NCI-H524 treated with DMSO at 0.1 percent for 48 hours (cell line): ENCODE results near the gene OPCML.

ENCODE experiments used
- DNase-seq: peaks from one replicate; lab custom pipeline; 2025; lab: John Stamatoyannopoulos, UW

OPCML gene

DNA sequence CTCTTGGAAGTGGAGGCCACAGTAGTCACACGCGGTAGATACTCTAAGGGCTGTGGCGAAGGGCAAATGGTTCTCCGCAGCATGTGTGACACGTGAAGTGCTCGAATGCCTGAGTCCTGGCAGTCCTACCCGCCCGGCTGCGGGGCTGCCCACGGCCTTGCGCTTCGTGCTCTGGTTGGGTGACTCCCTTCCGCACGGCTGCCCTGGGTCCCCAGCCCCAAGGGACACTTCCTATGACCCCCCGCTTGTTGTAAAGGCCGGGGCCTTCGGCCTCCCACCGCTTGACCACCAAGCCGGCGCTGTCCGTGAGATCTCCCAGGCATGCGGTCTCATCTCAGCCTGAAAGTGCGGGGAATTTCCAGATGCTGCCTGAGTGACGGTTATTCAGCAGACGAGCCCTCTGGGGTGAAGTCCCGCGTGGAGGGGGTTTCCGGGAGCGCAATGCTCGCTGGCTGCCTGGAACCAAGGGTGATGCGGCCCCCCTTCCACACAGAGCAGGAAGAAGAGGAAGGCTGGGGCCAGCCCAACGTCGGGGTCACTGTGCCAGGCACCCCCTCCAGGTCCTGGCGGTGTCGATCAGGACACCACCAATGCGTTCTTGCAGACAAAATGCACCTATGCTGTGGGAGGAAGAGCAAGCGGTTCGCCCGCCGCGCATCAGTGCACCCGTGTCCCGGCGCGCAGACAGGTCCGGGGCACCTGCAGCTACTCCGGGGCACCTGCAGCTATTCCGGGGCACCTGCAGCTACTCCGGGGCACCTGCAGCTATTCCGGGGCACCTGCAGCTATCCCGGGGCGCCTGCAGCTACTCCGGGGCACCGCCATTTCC is 171.2 kb downstream of the OPCML start:
- no peak for DNase-seq

DNA sequence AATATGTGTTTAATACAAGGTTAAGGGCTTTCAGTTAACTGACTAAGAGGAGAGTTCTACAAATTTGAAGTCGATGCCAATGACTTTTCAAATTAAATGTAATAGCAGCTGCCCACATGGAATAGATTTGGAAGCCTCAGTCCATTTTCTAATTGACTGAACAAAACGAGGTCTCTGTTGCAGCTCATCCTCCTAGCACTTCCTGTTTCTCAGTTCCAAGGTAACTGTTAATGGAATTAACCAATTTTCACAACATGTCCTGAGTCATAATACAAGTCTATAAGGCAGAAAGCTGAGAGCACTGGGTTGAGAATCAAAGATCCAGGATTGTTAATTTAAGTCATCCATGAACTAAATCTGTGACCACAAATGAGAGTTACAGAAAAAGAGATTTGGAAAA is 177.2 kb downstream of the OPCML start:
- no peak for DNase-seq

DNA sequence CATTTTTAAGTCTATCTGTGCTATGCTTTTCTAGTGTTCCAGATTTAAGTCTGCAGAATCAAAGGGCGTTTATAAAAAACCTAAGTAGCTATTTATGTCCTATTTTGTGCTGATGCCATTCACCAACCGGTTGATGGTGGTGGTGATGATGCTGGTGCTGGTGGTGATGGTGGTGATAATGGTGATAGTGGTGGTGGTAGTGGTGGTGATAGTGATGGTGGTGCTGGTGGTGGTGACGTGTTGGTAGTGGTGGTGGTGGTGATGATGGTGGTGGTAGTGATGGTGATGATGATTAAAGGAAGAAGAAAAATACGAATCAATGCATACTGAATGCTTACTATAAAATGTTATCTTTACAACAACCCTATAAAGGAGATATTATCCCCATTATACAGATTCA is 178.2 kb downstream of the OPCML start:
- no peak for DNase-seq

DNA sequence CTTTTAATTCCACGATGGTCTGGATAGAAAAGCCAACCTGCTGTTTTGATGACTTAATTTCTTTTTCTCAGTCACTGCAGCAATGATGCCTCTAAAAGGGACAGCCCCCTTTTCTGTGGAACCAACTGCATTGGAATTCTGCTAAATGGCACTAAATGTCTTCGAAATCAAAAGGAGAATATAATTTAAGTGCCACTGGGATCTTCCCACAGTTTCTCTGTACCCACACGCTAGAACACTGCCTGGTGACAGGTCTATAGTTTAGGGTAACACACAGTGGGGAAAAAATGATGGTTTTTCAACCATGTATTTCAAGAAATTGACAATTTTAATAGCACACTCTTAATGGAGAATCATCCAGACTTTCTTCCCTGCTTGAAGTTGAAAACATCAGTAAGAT is 182.3 kb downstream of the OPCML start:
- DNase-seq: no peak

DNA sequence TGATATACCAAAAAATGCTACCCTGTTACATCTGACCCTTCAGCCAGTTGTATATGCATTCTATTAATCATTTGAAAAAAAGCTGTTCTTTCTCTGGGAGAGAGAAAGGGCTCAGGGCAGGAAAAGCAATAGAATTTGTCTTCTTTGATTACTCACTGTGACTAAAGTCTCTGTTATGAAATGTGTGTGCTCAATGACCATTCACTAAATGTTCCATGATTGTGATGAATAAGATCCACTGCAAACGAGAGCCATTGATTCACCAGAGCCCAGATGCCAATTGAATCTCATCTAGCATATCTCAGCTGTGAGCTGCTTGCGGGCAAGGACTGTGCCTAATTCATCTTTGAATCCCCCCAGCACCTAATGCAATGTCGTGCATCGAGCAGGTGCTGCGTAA is 184.3 kb downstream of the OPCML start:
- no peak for DNase-seq

DNA sequence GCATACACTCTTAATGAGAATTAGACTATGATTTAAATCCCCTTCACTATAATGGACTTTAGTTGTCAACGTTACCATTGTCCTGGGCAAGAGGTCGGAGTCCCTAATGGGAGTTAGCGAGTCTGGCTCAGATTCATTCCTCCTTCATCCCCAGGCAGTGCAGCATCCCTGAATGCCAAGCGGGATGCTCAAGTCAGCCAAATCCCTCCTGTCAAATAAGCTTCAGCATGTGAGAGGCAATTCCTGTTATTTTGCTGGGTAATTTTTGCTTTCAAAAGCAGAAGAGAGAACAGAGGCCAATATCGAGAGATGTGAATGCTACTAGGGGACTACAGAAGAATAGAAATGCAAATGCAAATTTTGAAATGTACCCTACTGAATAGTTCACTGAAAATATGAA is 186.2 kb downstream of the OPCML start:
- DNase-seq: no peak

DNA sequence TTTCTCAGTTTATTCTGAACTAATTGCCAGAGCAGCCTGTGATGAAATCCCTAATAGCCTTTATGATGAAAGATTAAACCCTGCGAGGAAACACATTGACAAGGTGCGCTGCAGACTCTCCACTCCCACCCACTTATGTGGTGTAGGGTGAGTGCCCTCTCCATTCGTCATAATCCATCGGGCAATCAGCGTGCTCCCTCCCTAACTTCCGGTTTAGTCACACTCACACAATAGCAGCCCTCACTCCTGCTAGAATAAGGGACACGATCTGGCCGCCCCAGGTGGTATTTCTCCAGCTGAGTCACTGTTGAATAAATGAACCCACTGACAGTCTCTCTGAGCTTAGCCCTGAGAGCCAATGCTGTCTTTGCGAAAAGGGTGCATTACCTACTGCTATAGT is 188.3 kb downstream of the OPCML start:
- no peak for DNase-seq

DNA sequence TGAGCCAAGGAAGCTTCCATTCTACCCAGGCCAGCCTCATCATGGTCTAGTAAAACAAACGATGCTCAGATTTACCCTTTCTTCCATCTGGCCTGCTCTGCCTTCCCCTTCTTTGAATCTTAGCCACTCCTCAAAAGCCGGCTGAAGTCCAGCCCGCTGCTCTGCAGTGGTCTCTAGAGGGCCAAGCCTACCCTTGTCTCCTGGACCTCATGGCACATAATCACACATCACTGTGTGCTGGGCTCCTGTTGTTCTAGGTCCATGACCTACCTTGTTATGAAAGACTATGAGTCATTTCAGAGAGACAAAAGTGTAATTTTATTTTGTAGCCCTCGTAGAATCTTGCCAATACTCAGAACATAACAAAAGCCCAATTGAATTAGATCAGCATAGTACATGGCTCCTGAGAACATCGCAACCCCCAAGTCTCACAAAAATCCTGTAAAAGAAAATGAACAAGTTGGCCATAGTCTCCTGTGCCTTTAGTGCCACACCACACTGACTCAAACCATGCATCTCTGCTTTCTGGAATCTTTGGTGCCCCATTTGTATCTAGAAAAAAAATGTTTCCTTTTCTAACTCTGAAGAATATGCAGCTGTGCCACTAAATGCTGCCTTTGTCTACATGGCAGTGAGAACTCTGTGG is 192.7 kb downstream of the OPCML start:
- no peak for DNase-seq

DNA sequence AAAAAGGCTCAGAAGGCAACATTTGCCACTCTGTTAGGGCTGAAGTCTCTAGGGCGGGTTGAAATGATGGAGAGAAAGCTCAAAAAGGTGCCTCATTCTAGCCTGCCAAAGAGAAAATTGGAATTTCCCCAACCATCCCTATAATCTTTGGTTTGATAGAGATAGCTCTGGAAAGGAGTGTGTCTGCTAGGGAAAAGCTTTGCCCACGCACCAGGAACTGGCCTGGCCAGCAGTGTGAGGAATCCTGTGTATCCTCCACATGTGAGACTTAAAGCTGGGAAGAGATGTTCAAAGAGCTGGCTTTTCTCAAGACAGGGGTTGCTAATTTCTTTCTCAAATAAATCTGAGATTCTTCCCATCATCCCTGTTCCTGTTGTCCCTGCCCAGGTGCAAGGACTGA is 193.7 kb downstream of the OPCML start:
- DNase-seq: no peak

DNA sequence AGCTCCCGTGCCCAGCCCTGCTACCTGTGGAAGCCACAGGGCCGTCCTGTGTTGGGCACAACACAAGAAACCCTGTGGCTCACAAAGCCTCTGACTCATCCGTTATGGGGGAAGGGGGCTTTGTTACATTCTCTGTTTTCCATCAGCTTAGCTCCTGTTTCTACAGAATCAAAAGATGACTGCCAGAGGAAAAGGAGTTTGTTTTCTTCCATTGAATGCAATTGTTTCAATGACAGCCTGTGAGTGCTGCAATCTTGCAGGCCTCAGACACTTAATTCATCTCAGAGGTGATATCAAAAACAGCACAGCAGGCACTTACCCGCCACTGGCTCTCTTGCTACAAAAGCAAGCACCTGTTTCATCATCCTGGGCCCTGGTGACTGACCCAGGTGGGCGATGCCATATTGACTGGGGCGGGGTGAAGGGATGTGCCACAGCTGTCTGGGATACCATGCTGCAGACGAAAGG is 194.3 kb downstream of the OPCML start:
- DNase-seq: no peak

DNA sequence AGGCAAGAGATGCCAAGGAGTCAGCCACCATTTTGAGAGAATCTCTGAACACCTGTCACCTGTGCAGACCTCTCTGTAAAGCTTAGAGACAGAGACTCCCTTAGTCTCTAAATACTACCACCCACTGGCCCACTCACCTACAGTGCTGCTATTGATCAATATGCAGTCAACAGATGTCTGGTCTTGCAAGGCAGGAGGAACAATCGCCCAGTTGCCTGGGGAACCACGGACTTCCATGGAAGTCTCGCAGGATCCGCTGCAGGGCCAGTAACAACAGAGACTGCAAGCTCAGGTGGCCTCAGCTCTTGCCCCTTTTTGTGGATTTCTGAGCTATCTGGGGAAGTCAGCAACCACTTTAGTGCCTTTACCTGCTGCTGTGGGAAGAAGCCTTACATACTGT is 195.1 kb downstream of the OPCML start:
- DNase-seq: no peak

DNA sequence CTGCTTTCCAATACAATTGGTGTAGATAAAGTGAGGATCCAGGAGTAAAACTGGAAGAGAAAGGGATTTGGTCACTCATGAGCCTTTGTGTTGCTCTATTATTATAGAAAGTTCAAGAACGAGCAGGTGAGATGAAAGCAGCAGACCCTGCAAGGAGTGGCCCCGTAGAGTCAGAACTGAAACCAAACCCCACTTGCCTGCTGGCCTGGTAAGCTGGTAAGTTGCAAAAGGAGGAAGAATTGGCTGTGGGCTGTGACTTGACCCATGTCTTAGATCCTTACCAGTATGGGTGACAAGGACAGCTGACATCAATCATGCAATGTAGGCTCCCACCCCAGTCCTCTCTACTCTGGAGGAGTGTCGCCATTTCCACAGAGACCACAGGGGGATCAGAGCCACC is 201.3 kb downstream of the OPCML start:
- DNase-seq: no peak

DNA sequence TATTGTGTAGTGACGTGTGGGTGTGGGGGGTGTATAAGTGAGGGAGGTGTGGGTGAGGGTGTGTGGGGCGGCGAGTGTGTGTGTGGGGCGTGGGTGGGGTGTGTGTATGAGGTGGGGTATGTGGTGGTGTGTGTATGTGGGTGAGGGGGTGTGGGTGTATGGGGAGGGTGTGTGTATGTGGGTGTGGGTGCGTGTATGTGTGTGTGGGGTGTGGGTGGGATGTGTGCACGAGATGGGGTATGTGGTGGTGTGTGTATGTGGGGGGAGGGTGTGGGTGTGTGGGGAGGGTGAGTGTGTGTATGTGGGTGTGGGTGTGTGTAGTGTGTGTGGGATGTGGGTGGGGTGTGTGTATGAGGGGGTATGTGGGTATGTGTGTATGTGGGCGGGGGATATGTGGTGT is 205.5 kb downstream of the OPCML start:
- no peak for DNase-seq

DNA sequence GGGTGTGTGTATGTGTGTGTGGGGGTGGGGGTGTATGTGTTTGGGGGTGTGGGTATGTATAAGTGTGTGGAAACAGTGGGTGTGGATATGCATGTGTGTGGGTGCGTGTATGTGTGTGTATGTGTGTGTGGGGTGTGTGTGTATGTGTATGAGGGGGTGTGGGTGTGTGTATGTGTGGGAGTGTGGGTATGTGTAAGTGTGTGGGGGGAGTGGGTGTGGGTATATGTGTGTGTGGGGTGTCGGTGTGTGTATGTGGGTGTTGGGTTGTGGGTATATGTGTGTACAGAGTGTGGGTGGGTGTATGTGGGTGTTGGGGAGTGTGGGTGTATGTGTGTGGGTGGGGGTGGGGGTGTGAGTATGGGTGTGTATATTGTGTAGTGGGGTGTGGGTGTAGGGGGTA is 206.0 kb downstream of the OPCML start:
- no peak for DNase-seq

DNA sequence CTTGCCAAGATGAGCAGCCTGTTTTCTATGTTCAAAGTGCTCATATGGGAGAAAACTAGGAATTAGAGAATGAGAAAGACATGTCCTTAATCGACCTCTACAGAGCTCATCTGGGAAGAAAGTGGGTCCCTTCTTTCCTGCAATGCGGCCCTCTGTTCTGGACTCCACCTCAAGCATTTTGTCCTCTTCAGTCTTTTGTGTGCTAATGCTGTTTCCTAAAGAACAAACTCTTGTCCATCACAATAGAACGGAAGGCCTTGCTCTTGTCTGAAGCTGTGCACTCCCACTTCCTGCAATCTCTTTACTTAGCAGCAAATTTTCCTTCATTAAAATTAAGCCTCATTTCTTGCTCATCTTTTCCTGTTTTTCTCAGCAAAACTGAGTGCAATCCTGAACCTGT is 206.6 kb downstream of the OPCML start:
- DNase-seq: no peak

DNA sequence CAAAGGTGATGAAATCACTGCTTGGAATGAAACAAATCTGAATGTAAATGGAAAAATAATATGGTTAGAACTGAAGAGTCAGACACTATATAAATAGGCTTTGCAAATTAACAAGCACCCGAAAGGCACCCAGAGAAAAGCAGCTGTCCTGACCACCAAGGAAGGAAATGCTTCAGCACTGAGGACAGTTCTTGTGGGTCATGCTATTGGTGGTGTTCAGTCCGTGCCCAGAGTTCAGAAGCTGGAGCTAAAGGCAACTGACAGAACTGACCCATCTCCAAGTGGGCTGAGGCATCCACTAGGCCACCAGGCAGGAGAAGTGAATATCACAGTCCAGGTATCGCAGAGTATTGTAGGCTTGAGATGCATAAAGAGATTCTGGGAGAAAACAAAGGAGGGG is 208.9 kb downstream of the OPCML start:
- DNase-seq: no peak

DNA sequence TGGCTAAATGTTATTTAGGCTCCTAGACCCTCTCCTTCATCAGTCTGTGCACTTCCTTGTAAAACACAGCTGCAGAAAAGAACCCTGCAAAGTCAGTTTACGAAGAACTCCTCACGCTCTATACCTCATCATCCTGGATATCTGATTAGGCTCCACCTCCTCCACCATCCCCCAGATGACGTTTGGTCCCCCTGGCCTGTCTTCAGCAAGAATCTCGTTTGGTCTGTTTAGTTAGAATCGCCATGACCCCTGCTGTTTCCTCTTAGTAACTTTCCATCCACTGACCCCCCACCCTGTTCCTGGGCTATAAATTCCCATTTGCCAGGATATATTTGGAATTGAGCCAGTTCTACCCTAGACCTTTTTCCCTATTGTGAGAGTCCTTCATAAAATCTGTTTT is 214.1 kb downstream of the OPCML start:
- DNase-seq: no peak

DNA sequence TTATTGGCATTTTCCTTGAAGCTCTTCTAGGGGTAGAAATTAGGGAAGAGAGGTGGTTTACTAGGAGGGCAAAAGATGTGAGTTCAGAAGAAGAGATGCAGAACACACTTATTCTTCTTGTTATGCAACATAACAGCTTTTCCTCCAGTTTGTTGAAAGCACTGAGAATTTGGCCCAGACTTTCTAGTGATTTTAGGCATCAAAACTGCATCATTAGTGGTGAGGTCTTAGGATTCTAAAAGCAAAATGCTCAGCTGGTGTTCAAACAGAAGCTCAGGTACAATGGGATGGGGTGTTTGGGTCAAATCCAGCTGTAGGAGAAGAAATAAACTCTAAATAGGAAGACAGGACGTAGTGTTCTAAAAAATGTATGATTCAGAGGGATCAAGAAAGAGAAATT is 221.1 kb downstream of the OPCML start:
- no peak for DNase-seq

DNA sequence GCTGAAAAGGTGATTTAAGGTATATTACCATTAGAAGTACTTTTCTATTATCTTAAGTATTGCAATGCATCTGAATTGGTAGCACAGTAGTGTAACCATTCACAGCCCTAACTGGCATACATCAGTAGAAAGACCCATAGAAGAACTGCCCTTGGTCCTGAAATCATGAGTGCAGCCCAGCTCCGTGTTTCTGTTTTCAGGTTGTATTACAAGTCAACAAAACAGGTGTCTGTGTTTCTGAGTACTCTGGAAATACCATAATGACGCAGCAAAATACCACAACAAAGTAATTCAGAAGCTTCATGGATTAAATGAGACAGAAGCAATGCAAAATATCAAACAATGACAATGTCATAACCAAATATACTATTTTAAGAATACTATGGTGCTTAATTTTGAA is 226.3 kb downstream of the OPCML start:
- DNase-seq: no peak

DNA sequence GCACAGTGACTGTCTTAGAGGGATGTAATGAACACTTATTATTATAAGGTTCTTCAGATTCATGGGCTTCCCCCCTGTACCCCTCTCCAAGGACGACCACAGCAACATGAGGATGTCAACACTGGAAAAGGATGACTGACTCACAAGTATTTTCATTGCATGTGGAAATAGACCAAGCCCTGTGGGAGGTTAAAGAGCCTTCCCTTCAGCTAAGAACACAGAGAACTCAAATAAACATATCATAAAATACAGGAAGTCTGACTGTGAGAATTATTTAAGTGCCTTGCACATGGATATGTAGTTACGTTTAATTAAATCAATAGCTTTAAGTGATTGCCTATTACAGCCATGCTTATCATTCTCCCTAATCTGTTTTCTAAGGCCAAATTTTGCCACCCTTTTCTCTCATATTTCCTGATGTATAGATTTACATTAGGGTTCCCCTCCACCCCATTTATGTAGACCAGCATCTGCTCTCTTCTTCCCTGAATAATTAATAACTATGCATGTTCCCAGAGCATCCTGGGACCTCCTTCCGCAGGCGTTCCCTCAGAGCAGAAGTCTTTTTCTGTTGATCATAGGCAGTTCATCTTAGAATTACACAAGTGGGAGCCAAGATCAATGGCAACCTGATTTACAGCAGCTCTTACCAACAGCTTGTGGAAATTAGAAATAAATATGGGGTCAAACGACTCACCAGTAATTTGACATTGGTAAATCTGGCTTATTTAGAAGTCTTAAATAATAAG is 226.9 kb downstream of the OPCML start:
- no peak for DNase-seq

DNA sequence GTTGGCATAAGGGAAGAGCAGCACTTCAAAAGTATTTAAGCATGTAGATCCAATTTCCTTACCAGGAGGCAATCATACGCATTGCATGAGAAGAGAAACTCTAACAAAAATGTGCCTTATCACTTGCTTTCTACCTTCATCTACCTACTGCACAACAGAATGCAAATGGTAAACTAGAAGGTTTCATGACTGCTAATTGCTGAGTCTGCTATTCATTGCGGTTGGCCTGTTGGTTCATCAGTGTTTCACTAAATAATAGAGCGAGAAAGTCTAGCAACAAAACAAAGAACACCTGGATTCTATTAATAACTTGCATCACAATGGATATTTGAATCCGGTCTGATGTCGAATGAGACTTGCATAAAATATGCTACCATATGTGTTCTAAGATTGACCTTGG is 229.0 kb downstream of the OPCML start:
- no peak for DNase-seq

DNA sequence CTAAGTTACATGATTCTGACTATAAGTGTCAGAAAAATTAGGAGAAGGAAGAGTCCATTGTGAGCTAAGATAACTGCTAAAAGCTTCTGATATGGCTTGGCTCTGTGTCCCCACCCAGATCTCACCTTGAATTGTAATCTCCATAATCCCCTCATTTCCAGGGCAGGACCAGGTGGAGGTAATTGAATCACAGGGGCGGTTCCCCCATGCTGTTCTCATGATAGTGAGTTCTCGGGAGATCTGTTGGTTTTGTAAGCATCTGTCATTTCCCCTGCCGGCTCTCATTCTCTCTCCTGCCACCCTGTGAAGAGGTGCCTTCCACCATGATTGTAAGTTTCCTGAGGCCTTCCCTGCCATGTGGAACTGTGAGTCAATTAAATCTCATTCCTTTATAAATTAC is 230.2 kb downstream of the OPCML start:
- no peak for DNase-seq

DNA sequence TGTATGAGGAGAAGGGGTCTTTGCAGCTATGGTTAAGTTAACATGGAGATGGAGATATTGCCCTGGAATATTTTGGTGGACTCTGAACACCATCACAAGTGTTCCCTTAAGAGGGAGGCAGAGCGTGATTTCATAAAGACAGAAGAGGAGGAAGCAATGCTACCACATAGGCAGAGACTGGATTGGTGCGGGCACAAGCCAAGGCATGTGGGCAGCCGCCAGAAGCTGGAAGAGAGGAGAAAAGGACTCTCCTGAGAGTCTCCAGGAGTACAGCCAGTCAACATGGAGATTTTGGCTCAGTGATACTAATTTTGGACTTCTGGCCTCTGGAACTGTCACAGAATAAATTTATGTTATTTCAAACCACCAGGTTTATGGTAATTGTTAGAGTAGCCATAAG is 231.6 kb downstream of the OPCML start:
- DNase-seq: no peak
